ENCODE measurements around the gene PDE4B. TPM values are rescaled to one million over a fixed set of nuclear protein-coding genes. Genes with fewer than 3 reads are reported as not detected.

The PDE4B gene
- 55.6 and 69.8 TPM in 2 replicates for total RNA-seq

DNA sequence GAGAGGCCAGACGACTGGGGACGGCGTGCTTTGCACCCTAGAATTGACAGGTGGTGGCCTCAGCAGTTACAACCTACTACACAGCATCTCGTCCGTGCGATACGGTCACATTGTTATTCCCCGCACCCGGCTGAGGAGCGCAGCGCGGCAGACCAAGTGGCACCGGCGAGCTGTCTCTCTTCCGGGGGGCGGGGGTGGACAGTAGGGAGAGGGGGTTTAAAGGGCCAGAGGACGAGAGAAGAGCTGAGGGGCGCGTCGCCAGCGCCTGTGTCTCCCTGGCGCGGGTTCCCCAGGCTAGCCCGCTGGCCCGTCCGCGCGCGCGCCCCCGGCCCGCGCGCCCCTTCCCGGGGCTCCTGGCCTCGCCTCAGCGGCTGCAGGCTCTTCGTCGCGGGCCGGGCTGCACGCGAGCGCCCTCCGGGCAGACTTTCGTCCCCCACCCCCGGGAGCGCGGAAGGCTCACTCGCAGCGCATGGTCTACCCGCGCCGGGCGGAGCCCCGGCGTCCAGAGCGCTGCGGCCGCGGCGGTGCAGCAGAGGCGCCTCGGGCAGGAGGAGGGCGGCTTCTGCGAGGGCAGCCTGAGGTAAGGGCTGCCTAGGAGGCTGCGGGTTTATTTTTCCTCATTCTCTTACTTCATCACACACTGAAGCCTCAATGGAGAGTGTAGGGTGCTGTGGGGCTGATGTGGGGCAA, at the start of gene PDE4B:
TSS of gene PDE4B (plus strand) at position 227 of the 690 bp plus-strand sequence.

All from epithelial cell of umbilical artery (primary cell).